GM23248 (cell line): ENCODE results near the gene FHOD3. TPM values are rescaled to one million over a fixed set of nuclear protein-coding genes. Genes with fewer than 3 reads are reported as not detected.

Source experiments
- DNase-seq: peaks from one replicate; pipeline ENCODE4 v3.0.0-alpha.2; 2015
- H2AFZ ChIP-seq: fragments of 200-600 bp; sonication (generic); 2 replicates; pipeline ENCODE4 v1.6.1; 2016; ENCODE audit warnings: antibody characterized with exemption
- H3F3A ChIP-seq: fragments of 200-600 bp; sonication (generic); 2 replicates; pipeline ENCODE4 v1.6.1; 2016; ENCODE audit warnings: mild to moderate bottlenecking, antibody characterized with exemption, mixed run types; ENCODE audit not compliant: insufficient read depth
- H3K27ac ChIP-seq: fragments of 200-600 bp; sonication (generic); 2 replicates; pipeline ENCODE4 v1.5.1; 2016; ENCODE audit warnings: mild to moderate bottlenecking
- H3K27me3 ChIP-seq: fragments of 200-600 bp; sonication (generic); replicated peaks from 2 replicates; pipeline ENCODE4 v1.6.1; 2016; ENCODE audit warnings: mild to moderate bottlenecking; ENCODE audit not compliant: insufficient read depth
- H3K36me3 ChIP-seq: fragments of 200-600 bp; sonication (generic); 2 replicates; pipeline ENCODE4 v1.6.1; 2016; ENCODE audit warnings: low read depth, mild to moderate bottlenecking
- H3K4me1 ChIP-seq: fragments of 200-600 bp; sonication (generic); 2 replicates; pipeline ENCODE4 v1.6.1; 2016; ENCODE audit warnings: mild to moderate bottlenecking; ENCODE audit not compliant: insufficient read depth
- H3K4me2 ChIP-seq: fragments of 200-600 bp; sonication (generic); one replicate; pipeline ENCODE4 v1.6.1; 2016; ENCODE audit warnings: mild to moderate bottlenecking; ENCODE audit not compliant: unreplicated experiment
- H3K4me3 ChIP-seq: fragments of 200-600 bp; sonication (generic); 2 replicates; pipeline ENCODE4 v1.5.1; 2016; ENCODE audit warnings: mild to moderate bottlenecking
- H3K79me2 ChIP-seq: fragments of 200-600 bp; sonication (generic); 2 replicates; pipeline ENCODE4 v1.6.1; 2016; ENCODE audit warnings: mild to moderate bottlenecking; ENCODE audit not compliant: insufficient read depth
- H3K9ac ChIP-seq: fragments of 200-600 bp; sonication (generic); 2 replicates; pipeline ENCODE4 v1.6.1; 2016; ENCODE audit warnings: mild to moderate bottlenecking
- H3K9me2 ChIP-seq: fragments of 200-600 bp; sonication (generic); 2 replicates; pipeline ENCODE4 v1.6.1; 2016; ENCODE audit warnings: mixed run types, mild to moderate bottlenecking, moderate library complexity; ENCODE audit not compliant: insufficient read depth
- H3K9me3 ChIP-seq: fragments of 200-600 bp; sonication (generic); one replicate; pipeline ENCODE4 v1.6.1; 2017; ENCODE audit warnings: low read depth
- H4K20me1 ChIP-seq: fragments of 200-600 bp; sonication (generic); 2 replicates; pipeline ENCODE4 v1.6.0; 2016; ENCODE audit not compliant: insufficient read depth
- EZH2 ChIP-seq: fragments of 200-600 bp; sonication (generic); IDR thresholded peaks from 2 replicates; pipeline ENCODE4 v1.6.1; 2018; ENCODE audit warnings: antibody characterized with exemption, mild to moderate bottlenecking; ENCODE audit not compliant: insufficient read depth, poor library complexity, severe bottlenecking
- EZH2phosphoT487 ChIP-seq: fragments of 200-600 bp; sonication (generic); IDR thresholded peaks from 2 replicates; pipeline ENCODE4 v1.6.1; 2018; ENCODE audit warnings: antibody characterized with exemption, moderate library complexity, mild to moderate bottlenecking, low read depth; ENCODE audit not compliant: insufficient read depth
- WGBS, 2 experiments: methylation state at CpG; one replicate each; pipeline ENCODE4 v1.1.6; 2015 to 2017; ENCODE audit warnings: low lambda C conversion rate in 2 of 2, low coverage in 1 of 2; ENCODE audit errors: missing lambda C conversion rate in 2 of 2; 5-methylcytosine and 5-hydroxymethylcytosine counted together
- in situ Hi-C: fragments of 300-500 bp; cut with MboI; formaldehyde crosslinking; loops from 2 replicates; pipeline ENCODE4 v1.15.0; 2020
- polyA plus RNA-seq: library from polyadenylated mRNA; unstranded; fragments of >200 nt; fragmentation: Nextera tagmentation; extraction: Ambion mirVana; gene quantifications from 2 replicates; pipeline ENCODE4 v1.2.1, GENCODE V29; 2016
- total RNA-seq: library from RNA; depleted of rRNA; stranded (reverse); fragments of >200 nt; shearing (Covaris generic); gene quantifications from 2 replicates; pipeline ENCODE4 v1.2.3, GENCODE V29; 2014

FHOD3 gene
- total and polyA plus RNA-seq, 2 experiments from 2014 or later, result 1.6 to 10.1 TPM

DNA sequence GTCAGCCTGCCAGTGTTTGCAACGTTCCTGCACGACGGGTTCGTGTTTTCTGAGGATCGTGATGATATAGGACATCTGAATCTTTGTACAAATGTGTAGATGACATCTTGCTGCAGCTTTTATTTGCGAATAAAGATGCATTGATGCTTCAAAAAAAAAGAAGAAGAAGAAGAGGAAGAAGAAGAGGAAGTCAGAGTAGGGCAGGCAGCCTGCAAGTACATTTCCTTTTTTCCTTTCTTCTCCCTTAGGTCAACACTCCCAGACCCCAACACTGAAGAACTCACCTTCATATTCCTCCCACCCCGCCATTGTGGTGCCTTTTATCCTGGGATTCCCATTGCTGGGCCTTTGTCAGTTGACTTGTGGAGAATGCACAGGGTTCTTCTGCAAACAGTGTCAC, 91.5 kb downstream of the FHOD3 start:
- Histone ChIP-seq H2AFZ (no peak overlapping the region), H3K4me2 (no peak overlapping the region), H3K4me3 (no peak overlapping the region), H3K27me3 (no peaks in the 10 kb centered on the region), H3K79me2 (no peaks in the 10 kb centered on the region), H3K9ac (no peak overlapping the region), H3K9me2 (no peaks in the 10 kb centered on the region), H3K36me3 (no peaks in the 10 kb centered on the region), H4K20me1 (no peaks in the 10 kb centered on the region), H3F3A (no peaks in the 10 kb centered on the region), H3K27ac (no peak overlapping the region), H3K4me1 (peaks cover 6% of the 10 kb centered on the region; the same call in 1 of the 2 replicates), H3K9me3 (no peaks in the 10 kb centered on the region)
- in situ Hi-C loops, result no loop called here
- DNase-seq, result no peak
- WGBS, 2 experiments, result 96 to 98% methylated on average over 7 of the region's 7 CpGs
- TF ChIP-seq EZH2 (no peak), EZH2phosphoT487 (no peak)

DNA sequence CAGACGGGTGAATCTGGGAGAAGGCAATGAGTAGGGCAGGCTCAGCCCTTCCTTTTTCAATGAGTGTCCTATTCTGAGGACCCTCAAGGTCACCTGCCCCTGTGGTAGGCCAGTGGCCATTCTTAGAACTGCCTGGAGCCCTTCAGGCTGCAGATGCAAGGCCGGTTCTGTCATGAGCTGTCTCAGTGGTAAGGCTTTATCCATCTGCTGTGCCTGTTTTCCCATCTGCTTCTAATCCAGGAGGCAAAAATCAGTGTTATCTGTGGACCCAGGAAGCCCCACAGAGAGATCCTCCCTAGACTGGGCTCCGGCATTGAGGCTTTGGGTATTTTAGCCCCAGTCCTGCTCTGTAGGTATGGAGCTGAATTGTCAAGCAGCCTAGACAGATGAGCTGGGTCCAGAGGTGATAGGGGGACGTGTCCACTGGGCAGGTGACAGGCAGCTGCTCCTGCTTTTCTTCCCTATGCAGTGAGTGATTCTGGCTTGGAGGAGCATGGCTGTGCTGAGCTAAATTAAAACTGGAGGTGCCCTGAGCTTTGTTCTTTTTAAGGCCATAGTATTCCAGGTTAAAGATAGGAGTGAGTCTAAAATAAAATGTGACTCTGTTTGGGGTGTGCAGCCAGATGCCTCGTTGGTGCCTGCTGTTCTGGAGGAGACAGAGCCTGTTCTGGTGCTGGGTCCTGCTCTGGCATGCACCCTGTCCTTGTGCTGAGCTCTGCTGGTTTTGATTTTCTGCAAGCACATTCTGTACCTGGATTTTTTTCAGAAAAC, 92.5 kb downstream of the FHOD3 start:
- no peaks in the 10 kb centered on the region for H3K79me2 ChIP-seq
- DNase-seq, result no peak
- no peaks in the 10 kb centered on the region for H4K20me1 ChIP-seq
- H3K9me3 ChIP-seq, result no peaks in the 10 kb centered on the region
- H2AFZ ChIP-seq, result no peak overlapping the region
- peaks cover 6% of the 10 kb centered on the region; the same call in 1 of the 2 replicates for H3K4me1 ChIP-seq
- no peaks in the 10 kb centered on the region for H3F3A ChIP-seq
- 76 to 77% methylated on average over 5 of the region's 5 CpGs for WGBS, 2 experiments
- no peak overlapping the region for H3K9ac ChIP-seq
- no peaks in the 10 kb centered on the region for H3K9me2 ChIP-seq
- no peak overlapping the region for H3K4me3 ChIP-seq
- in situ Hi-C loops, result no loop called here
- no peak overlapping the region for H3K27ac ChIP-seq
- H3K27me3 ChIP-seq, result no peaks in the 10 kb centered on the region
- no peaks in the 10 kb centered on the region for H3K36me3 ChIP-seq
- no peak overlapping the region for H3K4me2 ChIP-seq
- no peak for TF ChIP-seq EZH2phosphoT487
- TF ChIP-seq EZH2, result no peak

DNA sequence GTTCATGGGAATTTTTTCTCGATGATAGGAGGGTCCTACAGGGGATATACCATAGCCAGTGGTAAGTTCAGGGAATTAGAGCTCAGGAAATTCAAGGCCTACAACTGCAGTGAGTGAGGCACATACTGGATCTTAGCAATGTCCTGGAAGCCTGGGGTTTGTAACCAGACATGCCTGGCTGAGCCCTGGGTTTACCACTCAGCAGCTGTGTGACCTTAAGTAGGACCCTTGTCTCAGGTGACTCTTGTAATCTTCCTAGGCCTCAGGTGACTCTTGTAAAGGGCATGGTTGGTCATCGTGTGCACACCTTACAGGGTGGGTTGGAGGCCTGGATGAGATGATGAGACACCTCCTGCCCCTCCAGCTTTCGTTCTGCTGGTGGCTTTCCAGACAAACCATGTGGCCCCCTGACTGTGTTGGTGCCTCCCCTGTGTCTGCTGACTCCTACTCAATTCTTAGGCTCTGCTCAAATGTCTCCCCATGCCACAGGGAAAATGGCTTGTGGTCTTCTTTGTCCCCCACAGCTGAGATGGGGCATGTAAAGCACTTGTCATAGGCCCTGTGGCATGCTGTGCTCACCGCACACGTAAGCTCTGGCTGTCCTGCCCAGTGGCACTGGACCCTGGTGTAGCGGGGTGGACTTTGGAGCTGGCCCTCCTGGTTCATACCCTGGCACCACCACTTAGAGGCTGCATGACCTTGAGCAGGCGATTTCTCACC, 94.1 kb downstream of the FHOD3 start:
- no peaks in the 10 kb centered on the region for H3K79me2 ChIP-seq
- no peaks in the 10 kb centered on the region for H4K20me1 ChIP-seq
- H3K27me3 ChIP-seq, result no peaks in the 10 kb centered on the region
- TF ChIP-seq EZH2phosphoT487 (no peak), EZH2 (no peak)
- no peaks in the 10 kb centered on the region for H3K9me2 ChIP-seq
- in situ Hi-C loops, result no loop called here
- H3K9ac ChIP-seq, result no peak overlapping the region
- no peak for DNase-seq
- no peak overlapping the region for H3K4me3 ChIP-seq
- no peak overlapping the region for H2AFZ ChIP-seq
- no peak overlapping the region for H3K27ac ChIP-seq
- no peaks in the 10 kb centered on the region for H3F3A ChIP-seq
- H3K36me3 ChIP-seq, result no peaks in the 10 kb centered on the region
- peaks cover 6% of the 10 kb centered on the region; the same call in 1 of the 2 replicates for H3K4me1 ChIP-seq
- no peak overlapping the region for H3K4me2 ChIP-seq
- WGBS, 2 experiments, result 84 to 92% methylated on average over 7 of the region's 7 CpGs
- no peaks in the 10 kb centered on the region for H3K9me3 ChIP-seq

GRCh38 chr18:36392164-36392978, 94.9 kb downstream of the FHOD3 start:
- Histone ChIP-seq H3K79me2 (no peaks in the 10 kb centered on the region), H3K9me2 (no peaks in the 10 kb centered on the region), H3F3A (no peaks in the 10 kb centered on the region), H2AFZ (no peak overlapping the region), H3K27me3 (no peaks in the 10 kb centered on the region), H3K9me3 (no peaks in the 10 kb centered on the region), H3K4me2 (no peak overlapping the region), H3K36me3 (no peaks in the 10 kb centered on the region), H3K4me3 (no peak overlapping the region), H4K20me1 (no peaks in the 10 kb centered on the region), H3K9ac (no peak overlapping the region), H3K4me1 (peaks cover 6% of the 10 kb centered on the region; the same call in 1 of the 2 replicates), H3K27ac (no peak overlapping the region)
- WGBS, 2 experiments, result 76 to 78% methylated on average over 4 of the region's 4 CpGs
- in situ Hi-C loops, result no loop called here
- peak; percentile 56 for DNase-seq
- TF ChIP-seq EZH2 (no peak), EZH2phosphoT487 (no peak)
